Subcutaneous adipose tissue (tissue), 4 donors: Measurements from ENCODE around the gene DENND5B. TPM values are rescaled to one million over a fixed set of nuclear protein-coding genes. Genes with fewer than 3 reads are reported as not detected.

Experiments used
- CTCF ChIP-seq: fragments of 450-650 bp; IDR thresholded peaks from one replicate; pipeline ENCODE4 v1.5.1; 2016; ENCODE audit warnings: low read depth, mild to moderate bottlenecking, control low read depth, antibody characterized with exemption, moderate library complexity
- total RNA-seq, 4 donors: library from RNA; depleted of rRNA; stranded (reverse); fragments of >200 nt; gene quantifications; one replicate each; pipeline ENCODE4 v1.1.0, GENCODE V29; 2016

Gene DENND5B
- total RNA-seq, 4 donors from 2014 or later, result 11.1 to 19.2 (median 14.0) TPM

GRCh38 chr12:31456562-31456961 lies 134.4 kb downstream of the DENND5B start:
- no peak for TF ChIP-seq CTCF

- TF ChIP-seq CTCF, result no peak
Observed at GRCh38 chr12:31444736-31445135, 146.2 kb downstream of the DENND5B start.

GRCh38 chr12:31440586-31440985 lies 150.3 kb downstream of the DENND5B start:
- no peak for TF ChIP-seq CTCF

- no peak for TF ChIP-seq CTCF
Observed at GRCh38 chr12:31440134-31440533, 150.8 kb downstream of the DENND5B start.

- TF ChIP-seq CTCF, result no peak
Observed at GRCh38 chr12:31431721-31432240, 159.2 kb downstream of the DENND5B start.

GRCh38 chr12:31423405-31423804 lies 167.5 kb downstream of the DENND5B start:
- no peak for TF ChIP-seq CTCF

GRCh38 chr12:31412292-31412801 lies 178.6 kb downstream of the DENND5B start:
- no peak for TF ChIP-seq CTCF
